Right lobe of liver (tissue), 6 donors: ENCODE measurements around the gene MX2. TPM values are rescaled to one million over a fixed set of nuclear protein-coding genes. Genes with fewer than 3 reads are reported as not detected.

Source experiments
- ATAC-seq, 4 donors: fragments of 200-7000 bp; cut with Tn5 transposase; one replicate each; pipeline ENCODE4 v1.9.1; 2020; ENCODE audit warnings: mild to moderate bottlenecking in 4 of 4, moderate library complexity in 4 of 4
- DNase-seq, 3 donors: peaks; one replicate each; pipeline ENCODE4 v3.0.0-alpha.2; 2020
- H3K27ac ChIP-seq, 3 donors: fragments of 200-600 bp; one replicate each; pipeline ENCODE4 v1.8.0; 2022
- H3K27me3 ChIP-seq, 2 donors: fragments of 200-600 bp; one replicate each; pipeline ENCODE4 v1.8.0; 2022
- H3K36me3 ChIP-seq, 4 donors: fragments of 200-600 bp; sonication (generic) in 1 of 4; one replicate each; pipeline versions ENCODE4 v1.5.1 to v1.8.0; 2017 to 2022; ENCODE audit warnings: control low read depth in 1 of 4
- H3K4me1 ChIP-seq, 4 donors: fragments of 200-600 bp; sonication (generic) in 1 of 4; one replicate each; pipeline versions ENCODE4 v1.5.1 to v1.8.0; 2017 to 2022; ENCODE audit warnings: control low read depth in 1 of 4
- H3K4me3 ChIP-seq, 3 donors: fragments of 200-600 bp; one replicate each; pipeline ENCODE4 v1.8.0; 2022
- H3K9me3 ChIP-seq, 4 donors: fragments of 200-600 bp; sonication (generic) in 1 of 4; one replicate each; pipeline versions ENCODE4 v1.5.1 to v1.8.0; 2017 to 2022; ENCODE audit warnings: control low read depth in 1 of 4
- CTCF ChIP-seq, 4 donors: fragments of 200-600 bp in 3 of 4; fragments of 450-650 bp in 1 of 4; IDR thresholded peaks; one replicate each; pipeline versions ENCODE4 v1.5.1 to v1.8.0; 2016 to 2022; ENCODE audit warnings: antibody characterized with exemption in 4 of 4, mild to moderate bottlenecking in 2 of 4
- POLR2A ChIP-seq: fragments of 450-650 bp; IDR thresholded peaks from one replicate; pipeline ENCODE4 v1.6.1; 2017; ENCODE audit warnings: antibody characterized with exemption, mild to moderate bottlenecking
- WGBS: methylation state at CpG from one replicate; pipeline ENCODE4 v1.1.6; 2018; ENCODE audit warnings: low coverage, low lambda C conversion rate; ENCODE audit not compliant: insufficient coverage; ENCODE audit errors: missing lambda C conversion rate; 5-methylcytosine and 5-hydroxymethylcytosine counted together
- intact Hi-C, 2 donors: fragments of 100-400 bp; cut with DNase I; formaldehyde crosslinking; loops; one replicate each; pipeline versions ENCODE4 v1.11.2 to v1.14.1; 2022
- total RNA-seq, 6 experiments: library from RNA; depleted of rRNA in 2 of 6; stranded (reverse); fragments of >200 nt in 2 of 6; fragmentation: NEBNext Ultra II Directional in 3 of 6; extraction: Animal tissue kit (Norgen Biotek cat#: 25700) in 3 of 6; gene quantifications; one replicate each; pipeline versions ENCODE4 v1.1.0 to v1.2.4, GENCODE V29; 2016 to 2023
- donor health status: DM: no; HTN: yes; CAD: no.
- donor health status: DM: no; HTN: no; CAD: no.
- donor health status: DM: no; HTN: no; CAD: no.
- donor health status: DM: no; HTN: yes; CAD: no.
- donor health status: DM: no; HTN: yes; CAD: no.

The MX2 gene
- total RNA-seq, 6 experiments from 2014 or later, result 0.49 to 1.9 (median 1.5) TPM

GRCh38 chr21:41322496-41323382 is 39.1 kb upstream of the MX2 start:
- H3K9me3 ChIP-seq, result no peaks in the 10 kb centered on the region
- ATAC-seq, result no peak
- no peaks in the 10 kb centered on the region for H3K36me3 ChIP-seq
- whole genome bisulfite sequencing, result 64% methylated on average over 12 of the region's 23 CpGs
- H3K27ac ChIP-seq, result no peak overlapping the region
- TF ChIP-seq POLR2A (no peak), CTCF (IDR thresholded peaks at IDR 0.05) (no peak)
- H3K4me3 ChIP-seq, result no peak overlapping the region
- H3K4me1 ChIP-seq, result peaks cover 0 to 6% (median 0%) of the 10 kb centered on the region in 4 donors
- intact Hi-C loops, result no loop called here
- DNase-seq, result no peak
- no peaks in the 10 kb centered on the region for H3K27me3 ChIP-seq

DNA sequence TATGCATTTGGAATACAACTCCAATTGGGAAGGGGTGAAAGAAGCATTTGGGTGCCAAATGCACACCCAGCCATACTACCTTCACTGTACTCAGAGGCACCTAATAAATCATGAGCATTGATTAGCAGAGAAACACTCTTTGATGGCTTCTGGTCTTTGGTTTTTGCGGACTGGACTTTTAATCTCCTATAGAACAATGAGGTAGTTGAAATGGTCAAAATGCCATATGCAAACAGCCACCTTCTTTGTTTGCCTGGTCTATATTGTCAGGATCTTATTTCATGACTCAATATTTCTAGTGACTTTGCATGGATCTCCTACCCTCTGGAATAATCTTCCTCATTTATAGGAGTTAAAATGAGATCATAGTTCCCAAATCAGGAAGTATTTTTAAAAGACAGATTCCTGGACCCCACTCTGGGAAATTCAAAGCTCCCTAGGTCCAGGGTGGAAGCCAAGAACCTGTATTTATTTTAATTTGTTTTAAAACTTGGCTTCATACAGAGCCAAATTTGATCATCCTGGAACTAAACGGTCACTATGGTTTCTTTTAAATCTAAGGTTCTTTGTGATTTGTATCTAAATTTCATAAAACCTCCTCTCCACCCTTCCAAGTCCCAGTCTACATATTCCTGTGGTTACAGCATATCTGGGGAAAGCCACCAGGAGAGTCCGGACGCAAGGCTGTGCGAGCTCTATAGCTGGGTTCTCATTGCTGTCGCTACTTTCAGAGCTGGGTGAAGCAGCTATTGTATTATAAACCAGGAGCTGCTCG is 36.5 kb upstream of the MX2 start:
- peaks cover 0 to 6% (median 0%) of the 10 kb centered on the region in 4 donors for H3K4me1 ChIP-seq
- DNase-seq (no peak), ATAC-seq (no peak)
- 96% methylated on average over 7 of the region's 7 CpGs for WGBS
- H3K27ac ChIP-seq, result no peak overlapping the region
- no peak for TF ChIP-seq CTCF (IDR thresholded peaks at IDR 0.05)
- no peak for TF ChIP-seq POLR2A
- intact Hi-C loops, result no loop called here
- no peaks in the 10 kb centered on the region for H3K36me3 ChIP-seq
- H3K4me3 ChIP-seq, result no peak overlapping the region
- H3K9me3 ChIP-seq, result no peaks in the 10 kb centered on the region
- no peaks in the 10 kb centered on the region for H3K27me3 ChIP-seq

DNA sequence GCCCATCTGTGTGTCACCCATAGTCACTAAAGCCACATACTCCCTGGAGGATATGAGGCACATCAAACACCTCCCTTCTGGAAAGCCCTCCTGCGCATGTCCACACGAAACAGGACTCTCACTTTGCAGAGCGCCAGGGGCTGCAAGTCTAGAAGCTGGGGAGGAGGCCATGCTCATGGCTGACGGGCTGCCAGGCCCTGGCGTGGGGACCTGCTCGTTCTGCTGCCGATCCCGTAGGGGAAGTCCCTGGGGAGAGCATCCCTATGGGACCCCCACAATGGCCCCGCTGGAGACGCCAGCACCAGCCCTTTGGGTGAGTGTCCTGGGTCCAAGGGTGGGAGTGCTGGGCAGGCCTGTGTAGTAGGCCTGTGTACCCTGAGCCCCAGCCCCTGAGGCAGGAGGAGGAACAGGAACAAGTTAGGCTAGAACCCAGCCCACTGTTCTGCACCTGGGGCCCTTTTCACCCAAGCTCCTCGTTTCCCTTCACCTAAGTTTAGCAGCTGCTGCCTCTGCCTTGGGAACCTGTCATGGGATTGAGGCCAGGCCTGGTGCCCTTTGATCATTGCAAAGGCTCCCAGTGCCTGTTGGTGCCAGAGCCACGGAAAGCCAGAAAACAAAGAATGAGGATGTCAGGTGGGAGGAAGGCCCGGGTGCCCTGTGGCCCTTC is 35.3 kb upstream of the MX2 start:
- WGBS, result 24% methylated on average over 2 of the region's 13 CpGs

More for the DNA sequence above, 35.3 kb upstream of the MX2 start:
- no peaks in the 10 kb centered on the region for H3K9me3 ChIP-seq
- intact Hi-C loops, result no loop called here
- ATAC-seq (peak; percentile 91 to 98 (median 94)), DNase-seq (peak; percentile 66 to 82 (median 80))
- no peak overlapping the region for H3K27ac ChIP-seq
- H3K36me3 ChIP-seq, result no peaks in the 10 kb centered on the region
- peaks cover 0 to 6% (median 0%) of the 10 kb centered on the region in 4 donors for H3K4me1 ChIP-seq
- H3K4me3 ChIP-seq, result no peak overlapping the region
- no peak for TF ChIP-seq CTCF (IDR thresholded peaks at IDR 0.05)
- no peaks in the 10 kb centered on the region for H3K27me3 ChIP-seq
